Gastrocnemius medialis (tissue), 4 donors: ENCODE results near the gene ANKRD17. TPM values are rescaled to one million over a fixed set of nuclear protein-coding genes. Genes with fewer than 3 reads are reported as not detected.
A peak's percentile ranks its signal among the peaks of the same experiment; 100 is the strongest.

ENCODE experiments used
- ATAC-seq, 2 donors: fragments of 150-250 bp; one replicate each; pipeline ENCODE4 v1.9.1; 2016
- DNase-seq, 2 donors: peaks; one replicate each; pipeline ENCODE4 v3.0.0-alpha.2; 2019
- H3K27ac ChIP-seq, 4 donors: fragments of 200-600 bp; sonication (generic); 1 replicate in 1 of 4; 2 replicates in 3 of 4; pipeline ENCODE4 v1.5.1; 2016 to 2018; ENCODE audit warnings: mild to moderate bottlenecking in 2 of 4, moderate library complexity in 1 of 4
- H3K27me3 ChIP-seq, 3 donors: fragments of 200-600 bp; sonication (generic) in 2 of 3; 1 replicate in 1 of 3; 2 replicates in 2 of 3; pipeline versions ENCODE4 v1.5.1 to v1.6.0; 2016 to 2019; ENCODE audit warnings: mild to moderate bottlenecking in 1 of 3, moderate library complexity in 1 of 3
- H3K36me3 ChIP-seq, 2 donors: fragments of 200-600 bp; sonication (generic) in 1 of 2; one replicate each; pipeline ENCODE4 v1.5.1; 2017 to 2018
- H3K4me1 ChIP-seq, 2 donors: fragments of 200-600 bp; sonication (generic) in 1 of 2; one replicate each; pipeline ENCODE4 v1.5.1; 2016 to 2017; ENCODE audit warnings: mild to moderate bottlenecking in 2 of 2
- H3K4me3 ChIP-seq, 4 donors: fragments of 200-600 bp; sonication (generic) in 3 of 4; 1 replicate in 1 of 4; 2 replicates in 3 of 4; pipeline ENCODE4 v1.5.1; 2016 to 2019; ENCODE audit warnings: mild to moderate bottlenecking in 2 of 4
- H3K9me3 ChIP-seq, 3 donors: fragments of 200-600 bp; sonication (generic) in 2 of 3; 1 replicate in 1 of 3; 2 replicates in 2 of 3; pipeline ENCODE4 v1.5.1; 2016 to 2019
- CTCF ChIP-seq, 5 experiments: fragments of 450-650 bp in 3 of 5; fragments of 200-600 bp in 2 of 5; sonication (generic) in 2 of 5; IDR thresholded peaks in 4 of 5; conservative IDR thresholded peaks in 1 of 5; 1 replicate in 4 of 5; 2 replicates in 1 of 5; pipeline ENCODE4 v1.5.1; 2016 to 2019; ENCODE audit warnings: antibody characterized with exemption in 5 of 5, mild to moderate bottlenecking in 3 of 5, moderate library complexity in 3 of 5
- POLR2A ChIP-seq, 2 donors: fragments of 450-650 bp; IDR thresholded peaks; one replicate each; pipeline ENCODE4 v1.6.1; 2017; ENCODE audit warnings: antibody characterized with exemption in 2 of 2, mild to moderate bottlenecking in 2 of 2, moderate library complexity in 2 of 2
- in situ Hi-C, 4 donors: fragments of 200-750 bp; cut with MboI; loops; one replicate each; pipeline versions ENCODE4 v1.15.0 to v1.8.0; 2017; ENCODE audit warnings: low sequenced_read_pairs in 4 of 4
- intact Hi-C: fragments of 100-400 bp; cut with DNase I; formaldehyde crosslinking; loops from one replicate; pipeline ENCODE4 v1.15.1; 2023; ENCODE audit warnings: low total_unique reads
- total RNA-seq, 4 donors: library from RNA; depleted of rRNA; stranded (reverse); fragments of >200 nt; gene quantifications; one replicate each; pipeline versions ENCODE4 v1.1.0 to v1.2.3, GENCODE V29; 2016

The ANKRD17 gene
- total RNA-seq, 4 donors from 2014 or later, result 40.8 to 68.5 (median 54.8) TPM

DNA sequence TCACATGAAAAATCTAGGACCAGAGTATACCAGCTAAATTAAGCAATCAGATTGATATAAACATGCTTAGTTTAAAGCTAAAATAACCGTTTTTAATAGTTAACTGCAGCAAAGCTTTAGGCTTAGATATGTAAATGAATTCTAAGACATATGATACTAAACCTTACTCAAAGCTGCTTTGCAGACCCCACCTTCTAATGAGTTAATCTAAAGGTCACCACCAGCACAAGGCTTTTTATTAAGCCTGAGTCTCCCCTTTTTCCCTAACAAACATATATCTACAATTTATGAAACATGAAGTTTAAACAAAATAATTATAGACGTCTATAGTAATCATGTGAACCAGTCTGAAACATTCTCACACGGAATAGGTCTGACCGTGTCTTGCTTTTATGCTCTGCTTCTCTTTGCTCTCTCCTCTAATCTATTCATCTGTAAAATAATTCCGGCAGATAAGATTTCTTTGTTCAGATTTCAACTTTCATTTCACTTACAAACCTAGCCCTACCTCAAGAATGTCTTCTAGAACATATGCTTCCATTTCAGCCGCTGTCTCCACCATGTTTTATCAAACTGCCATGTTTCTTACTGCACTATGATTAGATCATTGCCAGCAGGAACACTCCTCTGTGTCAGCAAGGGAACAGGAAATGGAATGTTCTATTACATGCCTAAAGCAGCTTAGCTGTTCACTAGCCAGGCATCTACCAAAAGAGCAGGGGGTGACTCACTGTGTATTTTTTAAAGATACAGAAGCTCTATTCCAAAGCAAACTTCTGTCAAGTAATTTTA lies 35.9 kb downstream of the ANKRD17 start:
- Histone ChIP-seq H3K27ac (peak overlapping the region; percentile 78 to 89 (median 82)), H3K36me3 (no peaks in the 10 kb centered on the region), H3K4me3 (peak overlapping the region; percentile 52 to 72 (median 58)), H3K27me3 (no peaks in the 10 kb centered on the region), H3K4me1 (peaks cover 32% of the 10 kb centered on the region in 2 donors), H3K9me3 (no peaks in the 10 kb centered on the region)
- intact Hi-C loops, result loop anchor here (1.0 kb wide), 1 partner anchor 37 kb away; no protein-coding TSS in a partner anchor
- DNase-seq (peak; percentile 59 to 71), ATAC-seq (peak; percentile 100)
- TF ChIP-seq CTCF (IDR thresholded peaks at IDR 0.05 in 4 of 5, conservative IDR thresholded peaks at IDR 0.05 in 1 of 5) (no peak), POLR2A (IDR thresholded peaks at IDR 0.05) (peak; percentile 21 to 55)
- in situ Hi-C loops, result no loop called here

GRCh38 chr4:73221734-73222133 lies 36.9 kb downstream of the ANKRD17 start:
- Histone ChIP-seq H3K36me3 (no peaks in the 10 kb centered on the region), H3K9me3 (no peaks in the 10 kb centered on the region), H3K27me3 (no peaks in the 10 kb centered on the region), H3K4me3 (peak overlapping the region; percentile 52 to 72 (median 58)), H3K27ac (peak overlapping the region; percentile 78 to 89 (median 82)), H3K4me1 (peaks cover 35 to 37% of the 10 kb centered on the region in 2 donors)
- TF ChIP-seq CTCF (IDR thresholded peaks at IDR 0.05 in 4 of 5, conservative IDR thresholded peaks at IDR 0.05 in 1 of 5), result no peak
- TF ChIP-seq POLR2A (IDR thresholded peaks at IDR 0.05), result no peak
- intact Hi-C loops (no loop called here), in situ Hi-C loops (no loop called here)
- no peak for ATAC-seq
- no peak for DNase-seq

DNA sequence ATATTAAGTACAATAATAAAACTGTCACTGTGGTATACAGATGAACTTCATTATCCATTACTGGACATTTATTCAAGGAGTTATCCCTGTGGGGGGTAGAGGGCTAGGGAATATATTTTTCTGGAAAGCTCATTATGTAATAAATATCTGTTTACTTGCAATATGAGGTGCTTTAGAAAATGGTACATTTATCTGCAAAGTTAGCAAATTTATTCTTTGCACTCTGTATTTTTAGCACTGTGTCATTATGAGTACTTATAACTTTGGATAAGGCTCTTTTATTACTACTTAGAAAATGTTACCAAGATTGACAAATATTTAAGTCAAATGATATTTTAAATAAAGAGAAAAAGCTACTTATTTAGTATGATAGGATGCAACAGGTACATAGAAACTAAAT lies 37.8 kb downstream of the ANKRD17 start:
- Histone ChIP-seq H3K4me1 (peaks cover 40 to 42% of the 10 kb centered on the region in 2 donors), H3K4me3 (no peak overlapping the region), H3K27me3 (no peaks in the 10 kb centered on the region), H3K36me3 (no peaks in the 10 kb centered on the region), H3K9me3 (no peaks in the 10 kb centered on the region), H3K27ac (peak overlapping the region in 1 of 4 donors; percentile 78)
- no peak for ATAC-seq
- DNase-seq, result no peak
- in situ Hi-C loops (no loop called here), intact Hi-C loops (no loop called here)
- TF ChIP-seq POLR2A (IDR thresholded peaks at IDR 0.05) (no peak), CTCF (IDR thresholded peaks at IDR 0.05 in 4 of 5, conservative IDR thresholded peaks at IDR 0.05 in 1 of 5) (no peak)

GRCh38 chr4:73213916-73214653 lies 44.5 kb downstream of the ANKRD17 start:
- Histone ChIP-seq H3K36me3 (no peaks in the 10 kb centered on the region), H3K27me3 (no peaks in the 10 kb centered on the region), H3K27ac (peak overlapping the region in 2 of 4 donors; percentile 13 to 29), H3K4me1 (peaks cover 24 to 29% of the 10 kb centered on the region in 2 donors), H3K4me3 (no peak overlapping the region), H3K9me3 (no peaks in the 10 kb centered on the region)
- in situ Hi-C loops (no loop called here), intact Hi-C loops (no loop called here)
- ATAC-seq, result peak in 1 of 2 donors; percentile 33
- TF ChIP-seq POLR2A (IDR thresholded peaks at IDR 0.05), result no peak
- no peak for TF ChIP-seq CTCF (IDR thresholded peaks at IDR 0.05 in 4 of 5, conservative IDR thresholded peaks at IDR 0.05 in 1 of 5)
- DNase-seq, result no peak
